DOHH2 (cell line): ENCODE results near the gene PEX14.

Source experiments
- H3F3A ChIP-seq: fragments of 200-600 bp; sonication (generic), shearing (Covaris generic); 2 replicates; pipeline ENCODE4 v1.6.0; 2016; ENCODE audit warnings: antibody characterized with exemption, mild to moderate bottlenecking; ENCODE audit not compliant: control insufficient read depth, insufficient read depth
- H3K27ac ChIP-seq: fragments of 200-600 bp; sonication (generic); 2 replicates; pipeline ENCODE4 v1.5.1; 2014; ENCODE audit warnings: low read depth, mild to moderate bottlenecking, low read length, moderate library complexity
- H3K27me3 ChIP-seq: fragments of 200-600 bp; sonication (generic); 2 replicates; pipeline ENCODE4 v1.6.1; 2014; ENCODE audit warnings: mild to moderate bottlenecking, low read length, mixed read lengths; ENCODE audit not compliant: control insufficient read depth
- H3K36me3 ChIP-seq: fragments of 200-600 bp; sonication (generic); 2 replicates; pipeline ENCODE4 v1.6.1; 2014; ENCODE audit warnings: mild to moderate bottlenecking, low read length, moderate library complexity, mixed read lengths; ENCODE audit not compliant: control insufficient read depth
- H3K4me1 ChIP-seq: fragments of 200-600 bp; sonication (generic); 2 replicates; pipeline ENCODE4 v1.6.1; 2014; ENCODE audit warnings: mild to moderate bottlenecking, low read length, mixed read lengths; ENCODE audit not compliant: control insufficient read depth
- H3K4me2 ChIP-seq: fragments of 200-600 bp; sonication (generic); 2 replicates; pipeline ENCODE4 v1.6.0; 2014; ENCODE audit warnings: mild to moderate bottlenecking, low read length, moderate library complexity
- H3K4me3 ChIP-seq: fragments of 200-600 bp; sonication (generic); 2 replicates; pipeline ENCODE4 v1.5.1; 2014; ENCODE audit warnings: mild to moderate bottlenecking, low read length, mixed read lengths
- H3K79me2 ChIP-seq: fragments of 200-600 bp; sonication (generic); 2 replicates; pipeline ENCODE4 v1.6.1; 2014; ENCODE audit warnings: mild to moderate bottlenecking, low read length, mixed read lengths; ENCODE audit not compliant: control insufficient read depth
- H3K9me2 ChIP-seq: fragments of 200-600 bp; sonication (generic); replicated peaks from 2 replicates; pipeline ENCODE4 v1.6.1; 2014; ENCODE audit warnings: mild to moderate bottlenecking, low read length, mixed read lengths; ENCODE audit not compliant: control insufficient read depth
- H3K9me3 ChIP-seq: fragments of 200-600 bp; sonication (generic); 2 replicates; pipeline ENCODE4 v1.6.1; 2014; ENCODE audit warnings: antibody characterized with exemption, low read length, mixed read lengths; ENCODE audit not compliant: control insufficient read depth, insufficient read depth
- H4K20me1 ChIP-seq: fragments of 200-600 bp; sonication (generic); 2 replicates; pipeline ENCODE4 v1.6.0; 2014; ENCODE audit warnings: low read depth, mild to moderate bottlenecking, antibody characterized with exemption, low read length, moderate library complexity; ENCODE audit not compliant: control insufficient read depth, insufficient read depth
- EZH2phosphoT487 ChIP-seq: fragments of 200-600 bp; sonication (generic); IDR thresholded peaks from 2 replicates; pipeline ENCODE4 v1.6.1; 2017; ENCODE audit warnings: borderline replicate concordance, mild to moderate bottlenecking, antibody characterized with exemption, low read length, moderate library complexity, mixed read lengths
- TF ChIP-seq, protein P1 (sequence below): fragments of 200-600 bp; sonication (generic); IDR thresholded peaks from one replicate; pipeline ENCODE4 v1.5.1; 2014; ENCODE audit warnings: antibody characterized with exemption, mild to moderate bottlenecking, low read depth, low read length; ENCODE audit not compliant: poor library complexity, severe bottlenecking

Gene PEX14

DNA sequence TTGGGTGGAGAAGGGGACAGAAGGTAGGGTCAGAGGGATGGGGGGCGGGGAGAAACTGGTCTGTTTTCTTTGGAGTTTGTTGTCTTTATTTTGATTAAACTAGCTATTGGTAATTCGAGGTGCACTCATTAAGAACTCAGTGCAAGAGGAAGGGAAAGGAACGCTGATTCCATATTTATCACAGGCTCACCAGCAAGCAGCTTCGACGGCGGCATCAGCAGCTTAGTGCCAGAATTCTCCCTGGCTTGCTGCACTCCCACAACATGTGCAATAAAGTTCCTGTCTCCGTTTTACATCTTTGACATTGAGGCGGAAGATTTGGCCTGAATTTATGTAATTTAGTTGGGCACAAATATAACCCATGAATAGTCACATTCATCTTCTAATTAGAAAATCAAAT, 57.6 kb downstream of the PEX14 start:
- Histone ChIP-seq H4K20me1 (no peaks in the 10 kb centered on the region), H3K27ac (no peak overlapping the region), H3K79me2 (no peaks in the 10 kb centered on the region), H3K9me2 (no peaks in the 10 kb centered on the region), H3K4me1 (no peaks in the 10 kb centered on the region), H3F3A (no peaks in the 10 kb centered on the region), H3K4me2 (no peak overlapping the region), H3K36me3 (peaks cover 4% of the 10 kb centered on the region; the same call in 1 of the 2 replicates), H3K9me3 (no peaks in the 10 kb centered on the region), H3K27me3 (no peaks in the 10 kb centered on the region), H3K4me3 (no peak overlapping the region)
- TF ChIP-seq, protein P1, sequence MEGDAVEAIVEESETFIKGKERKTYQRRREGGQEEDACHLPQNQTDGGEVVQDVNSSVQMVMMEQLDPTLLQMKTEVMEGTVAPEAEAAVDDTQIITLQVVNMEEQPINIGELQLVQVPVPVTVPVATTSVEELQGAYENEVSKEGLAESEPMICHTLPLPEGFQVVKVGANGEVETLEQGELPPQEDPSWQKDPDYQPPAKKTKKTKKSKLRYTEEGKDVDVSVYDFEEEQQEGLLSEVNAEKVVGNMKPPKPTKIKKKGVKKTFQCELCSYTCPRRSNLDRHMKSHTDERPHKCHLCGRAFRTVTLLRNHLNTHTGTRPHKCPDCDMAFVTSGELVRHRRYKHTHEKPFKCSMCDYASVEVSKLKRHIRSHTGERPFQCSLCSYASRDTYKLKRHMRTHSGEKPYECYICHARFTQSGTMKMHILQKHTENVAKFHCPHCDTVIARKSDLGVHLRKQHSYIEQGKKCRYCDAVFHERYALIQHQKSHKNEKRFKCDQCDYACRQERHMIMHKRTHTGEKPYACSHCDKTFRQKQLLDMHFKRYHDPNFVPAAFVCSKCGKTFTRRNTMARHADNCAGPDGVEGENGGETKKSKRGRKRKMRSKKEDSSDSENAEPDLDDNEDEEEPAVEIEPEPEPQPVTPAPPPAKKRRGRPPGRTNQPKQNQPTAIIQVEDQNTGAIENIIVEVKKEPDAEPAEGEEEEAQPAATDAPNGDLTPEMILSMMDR: no peak
- TF ChIP-seq EZH2phosphoT487: no peak

DNA sequence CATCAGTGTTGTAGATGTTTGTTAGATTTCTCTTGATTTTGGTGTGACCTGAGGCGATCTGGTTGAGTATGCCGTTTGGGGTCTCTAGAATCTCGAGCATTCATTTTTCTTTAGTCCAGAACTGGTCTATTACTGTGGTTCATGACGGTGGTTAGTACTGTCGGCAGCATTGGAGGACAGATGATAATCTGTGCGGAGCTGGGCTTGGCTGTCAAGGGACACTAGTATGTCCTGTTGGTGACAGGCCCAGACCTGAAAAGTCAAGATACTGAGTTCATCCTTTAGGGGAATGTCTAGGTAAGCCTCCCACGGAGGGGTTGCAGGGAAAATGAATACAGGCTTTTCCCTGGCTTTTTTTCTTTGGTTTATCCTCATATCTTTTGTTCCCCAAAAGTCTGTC, 59.8 kb downstream of the PEX14 start:
- H3K36me3 ChIP-seq: peaks cover 7% of the 10 kb centered on the region; the same call in 1 of the 2 replicates
- H3K27me3 ChIP-seq: no peaks in the 10 kb centered on the region
- no peaks in the 10 kb centered on the region for H3K9me3 ChIP-seq
- no peaks in the 10 kb centered on the region for H3K4me1 ChIP-seq
- no peaks in the 10 kb centered on the region for H3F3A ChIP-seq
- H4K20me1 ChIP-seq: no peaks in the 10 kb centered on the region
- no peak overlapping the region for H3K4me2 ChIP-seq
- TF ChIP-seq, protein P1: no peak
- no peak for TF ChIP-seq EZH2phosphoT487
- no peak overlapping the region for H3K27ac ChIP-seq
- H3K4me3 ChIP-seq: no peak overlapping the region
- no peaks in the 10 kb centered on the region for H3K9me2 ChIP-seq
- H3K79me2 ChIP-seq: no peaks in the 10 kb centered on the region

DNA sequence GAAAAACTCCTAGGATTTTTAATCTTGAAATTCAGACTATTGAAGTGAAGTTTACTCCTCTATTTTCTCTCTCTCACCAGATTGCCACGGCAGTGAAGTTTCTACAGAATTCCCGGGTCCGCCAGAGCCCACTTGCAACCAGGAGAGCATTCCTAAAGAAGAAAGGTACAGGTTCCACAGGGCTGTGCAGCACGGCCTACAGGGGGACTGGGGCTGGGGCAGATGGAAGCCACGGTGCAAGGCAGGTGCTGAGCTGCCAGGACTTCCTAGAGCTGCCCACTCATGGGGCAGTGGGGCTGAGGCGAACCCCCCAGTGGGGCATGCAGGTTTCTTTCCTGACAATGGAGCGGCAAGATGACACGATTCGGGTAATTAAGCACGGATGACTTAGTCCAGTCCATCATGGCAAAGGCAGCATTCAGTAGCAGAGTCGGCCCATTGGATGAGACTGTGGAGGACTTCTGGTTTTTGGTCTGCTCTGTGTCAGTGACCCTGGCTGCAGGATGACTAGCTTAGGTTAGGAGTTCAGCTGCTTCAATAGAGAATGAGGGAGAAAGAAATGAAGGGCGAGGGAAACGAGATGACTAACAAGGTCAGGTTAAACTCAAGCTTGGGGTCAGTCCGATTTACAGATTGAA, 61.5 kb downstream of the PEX14 start:
- H3K27ac ChIP-seq: no peak overlapping the region
- TF ChIP-seq EZH2phosphoT487: no peak
- TF ChIP-seq, protein P1: no peak
- H3K4me3 ChIP-seq: no peak overlapping the region
- no peaks in the 10 kb centered on the region for H3K4me1 ChIP-seq
- H3K79me2 ChIP-seq: no peaks in the 10 kb centered on the region
- H3K27me3 ChIP-seq: no peaks in the 10 kb centered on the region
- H3K36me3 ChIP-seq: peaks cover 7% of the 10 kb centered on the region; the same call in 1 of the 2 replicates
- no peaks in the 10 kb centered on the region for H3F3A ChIP-seq
- H3K9me2 ChIP-seq: no peaks in the 10 kb centered on the region
- H4K20me1 ChIP-seq: no peaks in the 10 kb centered on the region
- H3K9me3 ChIP-seq: no peaks in the 10 kb centered on the region
- no peak overlapping the region for H3K4me2 ChIP-seq
